Small intestine (tissue), 7 donors: Measurements from ENCODE around the gene ANKIB1. TPM values are rescaled to one million over a fixed set of nuclear protein-coding genes. Genes with fewer than 3 reads are reported as not detected.
"Not testable (repeated sequence)": the region's sequence is repeated elsewhere in the genome, so short reads cannot be mapped to it uniquely, and the experiment has no call there.

Experiments used
- DNase-seq, 2 donors: peaks; one replicate each; pipeline versions ENCODE4 v3.0.0 to v3.0.0-alpha.2; 2013
- FAIRE-seq: peaks from 2 replicates; lab custom pipeline; 2012; peaks lifted over from hg19 to GRCh38; lab: Jason Lieb, UNC
- H3K27ac ChIP-seq, 3 donors: one replicate each; pipeline ENCODE4 v1.5.1; 2013; ENCODE audit warnings: low read length in 2 of 3, mild to moderate bottlenecking in 2 of 3, control low read depth in 1 of 3, inconsistent platforms in 1 of 3, low read depth in 1 of 3, moderate library complexity in 1 of 3
- H3K27me3 ChIP-seq, 3 donors: one replicate each; pipeline ENCODE4 v1.6.1; 2013; ENCODE audit warnings: low read length in 3 of 3, inconsistent platforms in 1 of 3; ENCODE audit not compliant: control insufficient read depth in 3 of 3, insufficient read depth in 3 of 3
- H3K36me3 ChIP-seq, 3 donors: one replicate each; pipeline ENCODE4 v1.6.1; 2013; ENCODE audit warnings: low read length in 3 of 3, inconsistent platforms in 1 of 3, low read depth in 1 of 3, mild to moderate bottlenecking in 1 of 3, moderate library complexity in 1 of 3; ENCODE audit not compliant: control insufficient read depth in 3 of 3, insufficient read depth in 2 of 3
- H3K4me1 ChIP-seq, 3 donors: one replicate each; pipeline ENCODE4 v1.6.1; 2013; ENCODE audit warnings: low read length in 2 of 3, inconsistent platforms in 1 of 3, low read depth in 1 of 3, mild to moderate bottlenecking in 1 of 3, moderate library complexity in 1 of 3; ENCODE audit not compliant: control insufficient read depth in 3 of 3, insufficient read depth in 2 of 3
- H3K4me3 ChIP-seq, 3 donors: one replicate each; pipeline ENCODE4 v1.5.1; 2013; ENCODE audit warnings: low read length in 3 of 3, control low read depth in 1 of 3, inconsistent platforms in 1 of 3, low read depth in 1 of 3, mild to moderate bottlenecking in 1 of 3, moderate library complexity in 1 of 3
- H3K9me3 ChIP-seq, 2 donors: one replicate each; pipeline ENCODE4 v1.6.1; 2013; ENCODE audit warnings: low read depth in 1 of 2, low read length in 1 of 2; ENCODE audit not compliant: control insufficient read depth in 2 of 2, insufficient read depth in 1 of 2
- WGBS, 3 donors: extraction: QIAGEN DNeasy Blood & Tissue Kit; methylation state at CpG; one replicate each; pipeline ENCODE4 v1.1.7; 2013; 5-methylcytosine and 5-hydroxymethylcytosine counted together
- polyA plus RNA-seq, 4 donors: library from polyadenylated mRNA; stranded (reverse) in 3 of 4; unstranded in 1 of 4; fragments of 200-250 nt in 3 of 4; fragments of 120-200 nt in 1 of 4; gene quantifications; one replicate each; pipeline versions ENCODE4 v1.2.1 to v1.2.3, GENCODE V29; 2013
- donor health status: healthy with polysubstance abuse.
- donor health status: control.
- donor health status: control.
- donor health status: Bipolar disorder and iron deficiency.
- donor health status: healthy.

The ANKIB1 gene
- polyA plus RNA-seq, 4 donors, result 10.8 to 37.2 (median 14.2) TPM

DNA sequence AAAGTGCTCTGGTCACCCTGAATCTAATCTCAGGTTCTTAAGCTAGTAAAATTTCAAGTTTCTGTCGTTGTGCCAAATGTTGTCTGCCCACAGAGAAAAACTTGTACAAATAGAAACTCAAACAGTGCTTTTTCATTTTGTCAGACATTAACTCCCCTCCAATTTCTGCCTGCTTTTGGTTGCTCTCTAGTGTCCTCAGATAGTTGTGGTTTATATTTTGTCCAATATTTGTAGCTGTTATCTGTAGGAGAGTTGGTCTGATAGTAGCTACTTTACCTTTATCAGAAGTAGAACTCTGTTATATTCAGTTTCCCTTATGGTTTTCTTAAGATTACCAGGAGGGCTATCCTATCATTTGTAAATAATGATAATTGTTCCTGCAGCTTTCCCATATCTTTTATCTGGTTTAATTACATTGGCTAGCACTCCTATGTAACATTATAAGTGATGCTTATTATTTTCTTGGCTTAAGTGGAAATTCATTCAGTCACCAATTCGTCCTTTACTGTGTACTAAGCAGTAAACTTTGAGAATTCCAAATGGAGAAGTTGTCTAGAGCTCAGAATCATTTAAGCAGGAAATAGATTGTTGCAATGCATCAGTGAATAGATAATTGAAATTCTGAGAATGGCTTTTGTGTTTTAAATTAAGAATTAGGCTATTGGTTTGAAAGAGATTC is 91.0 kb downstream of the ANKIB1 start:
- no peaks in the 10 kb centered on the region for H3K27me3 ChIP-seq
- H3K9me3 ChIP-seq, result peaks cover 0 to 2% of the 10 kb centered on the region in 2 donors
- 74 to 82% (median 77%) methylated on average over 2 of the region's 2 CpGs for WGBS, 3 donors
- peaks cover 0 to 3% (median 0%) of the 10 kb centered on the region in 3 donors for H3K36me3 ChIP-seq
- DNase-seq, result peak in 1 of 2 donors; percentile 2
- no peaks in the 10 kb centered on the region for H3K4me1 ChIP-seq
- no peak overlapping the region for H3K4me3 ChIP-seq
- H3K27ac ChIP-seq, result no peak overlapping the region
- peak; percentile 51 for FAIRE-seq

DNA sequence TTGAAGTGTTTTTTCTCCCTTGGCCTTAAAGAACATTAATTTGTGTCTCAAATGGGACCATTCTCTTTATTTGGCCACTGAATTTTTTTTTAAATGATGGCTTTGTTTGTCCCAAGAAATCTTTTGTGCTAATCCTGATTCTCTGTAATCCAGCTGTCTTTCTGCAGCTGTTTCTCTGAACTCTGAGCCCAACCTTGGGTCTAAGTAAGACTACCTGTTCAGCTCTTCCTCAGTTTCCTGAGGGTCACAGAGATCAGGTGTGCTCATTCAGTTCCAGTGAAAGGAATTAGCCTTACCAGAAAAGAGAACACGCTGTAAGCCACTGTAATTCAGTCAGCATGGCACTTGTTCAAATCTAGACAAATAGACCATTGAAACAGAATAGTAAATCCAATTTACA is 94.2 kb downstream of the ANKIB1 start:
- Histone ChIP-seq H3K27me3 (no peaks in the 10 kb centered on the region), H3K36me3 (peaks cover 0 to 7% (median 2%) of the 10 kb centered on the region in 3 donors), H3K27ac (no peak overlapping the region), H3K4me1 (no peaks in the 10 kb centered on the region), H3K9me3 (peaks cover 0 to 2% of the 10 kb centered on the region in 2 donors), H3K4me3 (no peak overlapping the region)
- no peak for FAIRE-seq
- DNase-seq, result no peak
- WGBS, 3 donors, result 97 to 100% (median 100%) methylated on average over 1 of the region's 1 CpG

DNA sequence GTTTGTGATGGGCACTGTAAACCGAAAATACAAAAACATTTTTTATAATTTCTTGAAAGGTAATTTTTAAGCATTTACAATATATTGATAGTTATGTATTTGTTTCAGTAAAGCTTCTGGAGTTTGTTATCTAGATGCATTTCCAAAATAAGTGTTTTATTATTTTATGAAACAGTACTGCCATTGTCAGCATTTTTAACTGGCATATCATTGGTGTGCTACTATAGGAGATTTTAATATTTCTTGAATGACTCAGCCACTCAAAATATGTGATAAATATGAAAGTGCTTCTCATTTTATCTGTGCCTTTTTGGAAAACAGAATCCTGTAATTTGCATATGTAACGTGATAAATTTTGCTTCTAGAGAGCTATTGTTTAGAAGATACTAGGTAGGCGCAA is 97.9 kb downstream of the ANKIB1 start:
- 98 to 99% (median 99%) methylated on average over 3 of the region's 3 CpGs for whole genome bisulfite sequencing, 3 donors
- no peaks in the 10 kb centered on the region for H3K4me1 ChIP-seq

DNA sequence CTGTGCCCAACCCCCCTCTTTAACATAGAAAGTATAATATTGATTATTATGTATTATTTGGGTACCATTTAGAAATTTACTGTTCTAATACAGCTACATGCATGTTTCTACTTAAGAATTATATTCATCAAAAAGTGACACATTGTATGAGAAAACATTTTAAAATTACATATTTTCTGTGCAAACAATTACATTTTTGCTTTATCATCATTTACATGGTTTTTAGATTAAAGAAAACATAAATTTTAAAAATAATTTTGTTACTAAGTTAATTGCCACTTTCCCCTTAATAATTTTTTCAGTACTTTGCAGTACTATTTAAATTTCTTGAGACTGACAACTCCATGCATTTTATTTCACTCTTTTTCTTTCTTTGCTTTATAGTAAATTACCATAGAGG is 106.2 kb downstream of the ANKIB1 start:
- no peak for DNase-seq
- Histone ChIP-seq H3K4me3 (no peak overlapping the region), H3K4me1 (no peaks in the 10 kb centered on the region), H3K9me3 (no peaks in the 10 kb centered on the region), H3K27ac (no peak overlapping the region), H3K27me3 (no peaks in the 10 kb centered on the region), H3K36me3 (peaks cover 2 to 13% (median 3%) of the 10 kb centered on the region in 3 donors)
- FAIRE-seq, result no peak

More for the DNA sequence above, 97.9 kb downstream of the ANKIB1 start:
- Histone ChIP-seq H3K9me3 (no peaks in the 10 kb centered on the region), H3K27ac (no peak overlapping the region), H3K36me3 (peaks cover 2 to 17% (median 5%) of the 10 kb centered on the region in 3 donors), H3K4me3 (no peak overlapping the region), H3K27me3 (no peaks in the 10 kb centered on the region)
- FAIRE-seq (no peak), DNase-seq (no peak)

DNA sequence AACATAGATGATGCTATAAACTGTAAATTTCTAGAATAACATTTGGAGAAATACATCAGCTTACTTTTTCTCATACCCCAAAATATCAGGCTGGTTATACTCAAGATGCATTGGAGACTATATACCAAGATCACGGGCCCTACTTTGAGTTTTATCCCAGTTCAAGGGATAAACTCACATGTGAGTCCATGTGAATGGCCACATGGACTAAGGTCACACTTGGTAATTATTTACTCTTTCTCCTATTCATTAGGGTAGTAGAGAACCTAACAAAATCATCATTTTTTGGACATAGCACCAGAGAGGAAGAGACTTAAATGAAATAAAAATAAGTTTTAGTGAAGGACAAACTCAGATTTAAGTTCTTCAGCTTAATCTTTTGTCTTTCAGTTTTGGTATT is 108.4 kb downstream of the ANKIB1 start:
- no peak overlapping the region for H3K27ac ChIP-seq
- WGBS, 3 donors, result 95 to 100% (median 96%) methylated on average over 1 of the region's 1 CpG
- no peak overlapping the region for H3K4me3 ChIP-seq
- DNase-seq, result no peak
- peaks cover 2 to 12% (median 3%) of the 10 kb centered on the region in 3 donors for H3K36me3 ChIP-seq
- no peak for FAIRE-seq
- H3K9me3 ChIP-seq, result no peaks in the 10 kb centered on the region
- H3K4me1 ChIP-seq, result no peaks in the 10 kb centered on the region
- no peaks in the 10 kb centered on the region for H3K27me3 ChIP-seq

DNA sequence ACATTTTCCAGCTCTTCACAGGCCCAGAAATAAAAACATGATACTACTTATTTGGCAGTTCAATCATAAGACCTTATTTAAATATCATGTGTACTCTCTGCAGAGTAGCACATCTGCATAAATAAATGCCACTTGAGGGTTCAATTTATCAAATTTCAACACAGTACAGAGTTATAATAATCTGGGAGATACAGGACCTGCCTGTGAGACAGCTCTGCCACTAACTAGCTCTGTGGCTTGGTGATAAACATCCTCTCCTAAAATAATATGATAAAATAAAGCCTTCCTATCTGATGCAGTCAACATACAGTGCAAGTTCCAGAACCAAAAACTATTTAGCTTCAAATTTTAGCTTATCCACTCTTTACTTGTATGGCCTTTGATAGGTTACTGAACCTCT is 110.6 kb downstream of the ANKIB1 start:
- Histone ChIP-seq H3K9me3 (no peaks in the 10 kb centered on the region), H3K4me3 (no peak overlapping the region), H3K4me1 (no peaks in the 10 kb centered on the region), H3K27ac (no peak overlapping the region), H3K36me3 (peaks cover 2 to 8% (median 3%) of the 10 kb centered on the region in 3 donors), H3K27me3 (no peaks in the 10 kb centered on the region)
- no peak for FAIRE-seq
- DNase-seq, result no peak

DNA sequence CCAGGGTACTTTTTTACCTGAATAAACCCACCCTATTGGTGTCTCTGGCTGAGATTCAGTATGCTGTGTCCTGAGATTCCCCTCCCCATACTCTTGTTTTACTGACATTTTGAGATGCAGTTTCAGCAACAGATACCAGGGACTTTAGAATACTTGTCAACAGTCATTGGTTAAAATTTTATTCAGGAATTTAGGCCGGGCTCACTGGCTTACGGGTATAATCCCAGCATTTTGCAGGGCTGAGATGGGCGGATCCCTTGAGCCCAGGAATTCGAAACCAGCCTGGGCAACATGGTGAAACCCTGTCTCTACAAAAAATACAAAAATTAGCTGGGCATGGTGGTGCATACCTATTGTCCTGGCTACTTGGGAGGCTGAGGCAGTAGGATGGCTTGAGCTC is 111.5 kb downstream of the ANKIB1 start:
- 98 to 99% (median 98%) methylated on average over 4 of the region's 4 CpGs for WGBS, 3 donors
- no peaks in the 10 kb centered on the region for H3K9me3 ChIP-seq
- FAIRE-seq (no peak), DNase-seq (no peak)
- no peaks in the 10 kb centered on the region for H3K27me3 ChIP-seq
- H3K27ac ChIP-seq, result no peak overlapping the region
- H3K4me3 ChIP-seq, result no peak overlapping the region
- peaks cover 2 to 5% (median 3%) of the 10 kb centered on the region in 3 donors for H3K36me3 ChIP-seq
- H3K4me1 ChIP-seq, result no peaks in the 10 kb centered on the region

DNA sequence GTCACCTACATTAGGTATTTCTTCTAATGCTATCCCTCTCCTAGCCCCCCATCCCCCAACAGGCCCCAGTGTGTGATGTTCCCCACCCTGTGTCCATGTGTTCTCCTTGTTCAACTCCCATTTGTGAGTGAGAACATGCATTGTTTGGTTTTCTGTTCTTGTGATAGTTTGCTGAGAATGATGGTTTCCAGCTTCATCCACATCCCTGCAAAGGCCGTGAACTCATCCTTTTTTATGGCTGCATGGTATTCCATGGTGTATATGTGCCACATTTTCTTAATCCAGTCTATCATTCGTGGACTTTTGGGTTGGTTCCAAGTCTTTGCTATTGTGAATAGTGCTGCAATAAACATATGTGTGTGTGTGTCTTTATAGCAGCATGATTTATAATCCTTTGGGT is 113.4 kb downstream of the ANKIB1 start:
- not testable (repeated sequence) for DNase-seq, FAIRE-seq, H3K4me1 ChIP-seq, H3K9me3 ChIP-seq, H3K4me3 ChIP-seq, H3K27ac ChIP-seq, H3K27me3 ChIP-seq
- peaks cover 0 to 11% (median 2%) of the 10 kb centered on the region in 3 donors for H3K36me3 ChIP-seq
- 93 to 96% (median 95%) methylated on average over 2 of the region's 2 CpGs for WGBS, 3 donors

DNA sequence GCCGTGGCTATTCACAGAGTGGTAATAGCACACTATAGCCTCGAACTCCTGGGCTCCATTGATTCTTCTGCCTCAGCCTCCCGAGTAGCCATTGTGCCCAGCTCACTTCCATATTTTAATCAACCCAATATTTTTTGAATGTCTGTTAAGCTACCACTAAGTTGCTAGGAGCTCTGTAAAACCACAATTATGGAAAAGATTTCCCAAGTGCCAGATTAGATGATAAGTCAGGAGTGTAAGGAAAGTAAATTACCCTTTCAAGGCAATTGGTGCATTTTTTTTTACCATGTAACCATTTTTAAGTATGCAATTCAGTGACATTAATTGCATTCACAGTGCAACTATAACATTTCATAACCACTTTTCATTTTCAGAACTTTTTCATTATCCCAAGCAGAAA is 114.0 kb downstream of the ANKIB1 start:
- Histone ChIP-seq H3K27me3 (no peaks in the 10 kb centered on the region), H3K9me3 (no peaks in the 10 kb centered on the region), H3K27ac (no peak overlapping the region), H3K4me1 (no peaks in the 10 kb centered on the region), H3K36me3 (peaks cover 0 to 11% (median 2%) of the 10 kb centered on the region in 3 donors), H3K4me3 (no peak overlapping the region)
- DNase-seq (no peak), FAIRE-seq (no peak)
- WGBS, 3 donors, result 95 to 99% (median 99%) methylated on average over 3 of the region's 3 CpGs
